LNCAP (cell line): ENCODE measurements around the gene RASSF7.
A peak's percentile ranks its signal among the peaks of the same experiment; 100 is the strongest.

Experiments used
- CTCF ChIP-seq: fragments of 450-650 bp; IDR thresholded peaks from 2 replicates; pipeline ENCODE4 v1.5.1; 2017; ENCODE audit warnings: mild to moderate bottlenecking

RASSF7 gene

GRCh38 chr11:535210-535518, 25.6 kb upstream of the RASSF7 start:
- TF ChIP-seq CTCF = 0 out of 2 replicates have a peak, but pooled peaks have one; percentile 26

- no peak for TF ChIP-seq CTCF
Observed at GRCh38 chr11:535519-536454, 25.0 kb upstream of the RASSF7 start, which contains the start of gene HRAS. Gene HRAS (minus strand): TSS chr11:535576.

DNA sequence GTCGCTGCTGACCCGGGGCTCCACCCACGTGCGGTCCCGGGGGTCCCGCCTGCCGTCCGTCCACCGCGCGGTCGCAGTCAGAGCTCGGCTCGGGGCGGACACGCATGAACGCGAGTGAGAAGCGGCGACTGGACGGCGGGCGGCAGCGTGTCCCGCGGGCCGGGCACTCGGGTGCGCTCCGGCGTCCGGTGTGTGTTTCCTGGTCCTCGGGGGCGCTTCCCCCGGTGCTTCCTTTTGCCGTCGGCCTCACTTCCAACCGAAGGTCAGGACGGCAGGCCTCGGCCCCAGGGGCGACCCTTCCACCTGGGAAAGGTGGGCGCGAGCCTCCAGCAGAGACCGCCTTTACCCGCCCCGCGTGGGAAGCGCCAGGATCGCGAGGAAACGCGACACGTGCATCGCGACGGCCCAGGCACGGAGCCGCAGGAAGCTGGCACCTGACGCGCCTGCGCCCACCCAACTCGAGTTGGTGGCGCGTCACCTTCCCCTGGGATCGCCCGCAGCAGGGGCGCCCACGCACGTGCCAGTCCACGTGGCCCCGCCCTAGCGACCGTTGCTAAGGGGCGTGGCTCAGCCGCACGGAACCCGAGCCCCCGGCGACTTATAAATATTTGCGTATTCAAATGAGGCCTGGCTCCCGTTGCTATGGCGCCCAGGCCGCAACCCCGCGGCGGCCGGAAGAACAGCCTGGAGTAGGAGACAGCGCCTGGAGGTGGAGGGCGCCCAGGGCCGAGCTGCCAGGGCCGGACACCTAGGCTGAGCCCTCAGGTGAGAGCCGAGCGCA, 23.7 kb upstream of the RASSF7 start, which contains the start of gene LRRC56:
Gene LRRC56, plus strand, starts transcription at position 687 of the 781 bp plus-strand sequence. CDS start 3,158 bp downstream, outside the sequence.
- TF ChIP-seq CTCF = no peak

DNA sequence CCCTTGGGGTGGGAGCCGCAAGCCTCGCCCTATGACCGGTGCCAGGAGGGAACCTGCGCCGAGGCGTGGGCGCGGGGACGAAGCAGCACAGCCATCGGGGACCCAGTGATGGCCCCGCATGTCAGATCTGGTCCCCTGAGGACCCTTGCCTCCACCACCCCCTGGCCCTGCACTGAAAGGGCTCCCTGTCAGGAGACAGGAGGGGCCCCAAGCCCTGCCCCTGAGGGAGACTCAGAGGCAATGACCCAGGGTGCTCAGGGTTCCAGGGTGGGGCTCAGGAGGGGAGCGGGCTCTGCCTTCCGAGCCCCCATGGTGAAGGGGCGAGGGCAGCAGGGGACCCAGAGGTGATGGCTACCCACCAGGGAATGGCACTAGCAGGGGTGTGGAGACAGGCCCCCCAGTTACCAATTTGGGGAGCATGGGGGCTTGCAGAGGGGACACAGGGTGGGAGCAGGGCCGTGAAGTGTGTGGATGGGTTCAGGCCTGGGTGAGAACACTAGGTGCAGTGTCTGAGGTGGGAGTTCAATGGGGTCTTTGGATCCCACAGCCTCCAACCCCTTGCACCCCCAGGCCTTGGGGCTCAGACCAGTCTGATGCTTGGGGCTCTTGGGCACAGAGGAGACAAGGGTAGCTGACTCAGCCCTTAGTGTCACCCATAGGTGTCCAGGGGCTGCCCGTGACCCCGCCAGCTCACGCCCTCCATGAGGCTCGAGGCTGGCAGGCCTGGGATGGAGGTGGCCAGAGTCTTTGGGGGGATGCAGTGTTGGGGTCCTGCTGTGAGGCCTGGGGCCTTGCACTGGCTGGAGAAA, 22.9 kb upstream of the RASSF7 start:
- no peak for TF ChIP-seq CTCF

- no peak for TF ChIP-seq CTCF
Observed at GRCh38 chr11:538431-539051, 22.2 kb upstream of the RASSF7 start.

DNA sequence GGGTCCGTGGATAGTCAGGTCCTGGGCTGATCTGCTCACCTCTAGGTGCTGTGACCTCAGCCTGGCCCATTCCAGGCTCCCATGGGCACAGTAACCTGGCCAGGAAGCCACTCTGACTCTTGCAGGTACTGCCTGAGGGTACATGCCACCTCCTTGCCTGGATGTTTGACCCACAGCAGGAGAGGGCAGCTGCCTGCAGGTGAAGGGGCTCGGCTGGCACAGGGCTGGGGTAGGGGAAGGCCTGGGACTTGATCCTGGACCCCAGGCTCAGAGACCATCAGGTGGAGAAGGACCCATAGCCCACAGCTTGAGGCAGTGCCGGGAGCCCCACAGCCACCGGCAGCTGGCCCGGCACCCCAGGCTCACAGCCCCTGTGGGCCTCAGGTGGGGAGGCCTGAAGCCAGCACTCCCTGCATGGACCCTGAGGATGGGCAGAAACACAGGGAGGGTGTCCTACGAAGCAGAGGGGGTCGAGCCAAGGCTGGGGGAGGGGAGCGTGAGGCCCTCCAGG, 20.7 kb upstream of the RASSF7 start:
- no peak for TF ChIP-seq CTCF
